ENCODE data around the gene ATF6.

DNA sequence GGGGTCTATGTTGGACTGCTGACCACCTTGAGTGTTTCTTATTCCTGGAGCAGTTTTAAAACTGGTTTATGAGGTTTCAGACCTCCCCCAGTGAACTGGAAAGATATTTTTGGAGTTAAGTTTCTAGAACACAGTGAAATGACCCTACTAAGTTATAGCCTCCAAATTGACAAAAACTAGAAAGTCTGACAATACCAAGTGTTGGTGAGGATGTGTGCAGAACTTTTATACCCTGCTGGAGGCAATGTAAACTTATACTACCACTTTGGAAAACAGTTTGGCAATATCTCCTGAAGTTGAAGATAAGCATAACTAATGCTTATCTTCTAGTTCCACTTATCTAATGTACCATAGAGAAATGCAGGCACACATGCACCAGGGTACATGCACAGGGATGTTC, 247.2 kb downstream of the ATF6 start:
- TF ChIP-seq, protein P1, sequence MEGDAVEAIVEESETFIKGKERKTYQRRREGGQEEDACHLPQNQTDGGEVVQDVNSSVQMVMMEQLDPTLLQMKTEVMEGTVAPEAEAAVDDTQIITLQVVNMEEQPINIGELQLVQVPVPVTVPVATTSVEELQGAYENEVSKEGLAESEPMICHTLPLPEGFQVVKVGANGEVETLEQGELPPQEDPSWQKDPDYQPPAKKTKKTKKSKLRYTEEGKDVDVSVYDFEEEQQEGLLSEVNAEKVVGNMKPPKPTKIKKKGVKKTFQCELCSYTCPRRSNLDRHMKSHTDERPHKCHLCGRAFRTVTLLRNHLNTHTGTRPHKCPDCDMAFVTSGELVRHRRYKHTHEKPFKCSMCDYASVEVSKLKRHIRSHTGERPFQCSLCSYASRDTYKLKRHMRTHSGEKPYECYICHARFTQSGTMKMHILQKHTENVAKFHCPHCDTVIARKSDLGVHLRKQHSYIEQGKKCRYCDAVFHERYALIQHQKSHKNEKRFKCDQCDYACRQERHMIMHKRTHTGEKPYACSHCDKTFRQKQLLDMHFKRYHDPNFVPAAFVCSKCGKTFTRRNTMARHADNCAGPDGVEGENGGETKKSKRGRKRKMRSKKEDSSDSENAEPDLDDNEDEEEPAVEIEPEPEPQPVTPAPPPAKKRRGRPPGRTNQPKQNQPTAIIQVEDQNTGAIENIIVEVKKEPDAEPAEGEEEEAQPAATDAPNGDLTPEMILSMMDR (conservative IDR thresholded peaks at IDR 0.05; ENCODE audit: low read length), result no peak
- TF ChIP-seq EZH2phosphoT487 (IDR thresholded peaks at IDR 0.05; ENCODE audit: borderline replicate concordance, low read depth, low read length), result no peak
